GM18873 (cell line): ENCODE data around the gene HELZ2.

Source experiments
- ATAC-seq: cut with Tn5 transposase; IDR thresholded peaks from one replicate; pipeline ENCODE4 v1.9.1; 2021; ENCODE audit warnings: mild to moderate bottlenecking, moderate library complexity, moderate number of reproducible peaks; ENCODE audit not compliant: unreplicated experiment, low FRiP score

HELZ2 gene

GRCh38 chr20:63539441-63540370 lies 34.3 kb downstream of the HELZ2 start:
- ATAC-seq = no peak

DNA sequence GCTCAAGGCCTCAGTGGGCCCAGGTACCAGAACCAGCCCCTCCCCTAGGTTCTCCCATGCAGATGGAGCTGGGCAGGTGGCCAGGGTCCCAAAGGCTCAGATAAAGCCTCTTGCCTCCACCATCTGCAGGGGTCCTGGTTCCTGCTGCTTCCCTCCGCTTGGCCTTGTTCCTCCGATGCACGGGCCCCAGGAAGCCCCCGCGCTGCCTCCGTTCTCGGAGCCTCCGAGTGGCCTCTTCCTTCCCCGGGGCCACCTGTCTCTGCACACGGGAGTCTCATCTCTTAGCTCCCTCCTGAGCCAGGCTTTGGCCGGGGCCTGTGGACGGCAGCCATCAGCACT lies 35.0 kb downstream of the HELZ2 start:
- ATAC-seq = no peak

DNA sequence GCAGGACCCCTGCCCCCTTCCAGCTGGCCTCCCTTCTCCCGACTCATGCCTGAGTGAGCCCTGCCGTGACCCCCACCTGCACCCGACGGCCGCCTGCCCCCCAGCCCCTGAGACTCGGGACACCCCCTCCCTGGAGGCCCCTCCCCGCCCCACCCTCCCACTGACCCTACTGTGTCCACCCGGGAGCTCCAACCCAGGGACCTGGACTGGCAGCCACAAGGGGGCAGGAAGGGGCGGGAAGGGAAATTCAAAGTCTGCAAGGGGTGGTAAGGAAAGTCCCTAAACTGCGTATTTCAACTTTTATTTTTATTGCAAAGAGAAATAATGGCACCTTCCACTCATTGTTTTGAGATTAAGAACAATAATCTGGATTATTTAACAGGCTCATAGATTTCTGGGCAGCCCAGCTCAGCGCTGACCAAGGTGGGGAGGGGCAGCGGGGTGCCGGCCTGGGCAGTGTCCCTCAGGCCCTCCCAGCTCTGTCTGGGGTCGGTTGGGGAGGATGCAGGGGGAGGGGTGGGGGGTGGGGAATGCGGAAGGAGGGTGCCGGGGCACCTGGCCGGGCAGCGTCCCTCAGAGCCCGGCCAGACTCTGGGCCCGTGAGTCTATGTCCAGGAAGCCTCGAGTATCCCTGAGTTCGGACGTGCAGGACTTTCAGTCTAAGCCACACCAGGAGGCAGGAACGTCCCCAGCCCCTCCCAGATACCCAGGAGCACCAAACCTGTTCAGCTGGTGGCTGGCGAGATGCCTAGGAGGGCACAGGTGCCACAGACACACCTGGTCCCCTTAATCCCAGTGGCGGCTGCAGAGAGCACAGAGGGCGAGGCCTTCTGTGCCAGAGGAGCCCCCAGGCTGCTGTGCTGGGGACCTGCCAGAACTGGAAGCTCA lies 35.6 kb downstream of the HELZ2 start:
- no peak for ATAC-seq

DNA sequence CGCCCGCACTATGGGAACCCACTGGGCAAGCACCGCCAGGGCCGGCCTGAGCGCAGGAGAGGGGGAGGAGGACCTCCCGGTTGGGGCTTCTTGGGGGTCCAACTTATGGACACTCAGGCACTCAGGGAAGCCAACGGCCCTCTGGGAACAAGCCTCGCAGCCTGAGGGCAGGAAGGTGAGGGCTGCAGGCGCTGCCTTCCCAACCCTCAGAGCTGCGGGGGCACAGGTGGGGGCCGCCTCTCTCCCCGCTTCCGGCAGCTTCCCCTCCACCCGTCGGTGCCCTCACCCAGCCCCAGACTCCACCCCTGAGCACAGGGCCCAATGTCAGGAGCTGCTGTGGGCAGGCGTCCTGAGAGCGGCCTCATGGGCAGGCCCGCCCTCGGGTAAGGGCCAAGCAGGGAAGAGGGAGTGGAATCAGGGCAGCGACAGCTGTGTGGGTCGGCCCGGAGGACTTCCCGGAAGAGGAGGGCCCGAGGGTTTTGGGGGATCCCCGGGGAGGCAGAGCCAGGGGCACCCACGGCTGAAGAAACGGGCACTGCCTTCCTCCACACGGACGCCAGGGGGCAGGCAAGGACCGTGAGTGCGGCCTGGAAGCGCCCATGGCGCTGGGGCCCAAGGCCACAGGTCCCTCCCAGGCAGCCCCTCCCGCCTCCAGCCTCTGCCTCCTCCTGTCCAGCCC lies 36.4 kb downstream of the HELZ2 start:
- ATAC-seq = peak; percentile 85

GRCh38 chr20:63536997-63537524 lies 37.0 kb downstream of the HELZ2 start, which contains the start of gene PTK6:
PTK6 (minus strand) TSS chr20:63537376; CDS start chr20:63537314, 62 bp downstream.
- ATAC-seq = peak; percentile 4

- ATAC-seq = no peak
These were observed 37.6 kb downstream of the HELZ2 start for GRCh38 chr20:63536241-63536977.

DNA sequence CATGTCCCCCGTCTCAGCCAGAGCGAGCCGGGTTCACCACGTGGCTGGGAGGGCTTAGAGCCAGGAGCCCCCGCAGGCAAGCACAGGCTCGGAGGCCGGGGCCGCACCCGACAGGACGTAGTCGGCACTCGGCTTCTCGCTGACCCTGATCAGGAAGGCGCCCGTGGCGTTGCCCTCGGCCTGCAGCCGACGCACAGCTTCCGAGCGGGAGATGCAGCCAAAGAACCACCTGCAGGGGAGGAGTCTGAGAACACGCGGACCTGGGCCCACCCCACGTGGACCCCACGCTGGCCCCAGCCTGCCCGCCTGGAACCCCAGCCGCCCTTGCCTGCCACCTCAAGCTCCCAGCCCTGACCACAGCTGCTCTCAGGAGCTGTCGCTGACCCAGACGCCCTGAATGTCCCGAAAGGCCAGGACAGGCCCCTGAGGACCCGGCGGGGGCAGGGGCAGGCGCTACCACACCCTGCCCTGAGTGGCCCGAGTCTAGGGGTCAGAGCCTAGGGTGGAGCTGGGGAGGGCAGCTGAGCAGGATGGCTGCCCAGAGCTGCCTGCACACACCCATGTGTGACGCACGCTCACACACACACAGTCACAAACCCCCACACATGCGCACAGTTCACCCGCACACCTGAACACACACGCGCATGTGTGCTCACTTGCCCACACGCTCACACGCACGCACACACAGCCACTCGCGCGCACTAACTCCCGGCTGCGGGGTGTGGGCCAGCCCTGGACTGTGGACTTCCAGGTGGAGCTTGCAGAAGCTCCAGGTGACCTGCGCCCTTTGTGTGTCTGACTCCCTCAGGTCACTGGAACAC lies 39.0 kb downstream of the HELZ2 start:
- ATAC-seq = no peak

DNA sequence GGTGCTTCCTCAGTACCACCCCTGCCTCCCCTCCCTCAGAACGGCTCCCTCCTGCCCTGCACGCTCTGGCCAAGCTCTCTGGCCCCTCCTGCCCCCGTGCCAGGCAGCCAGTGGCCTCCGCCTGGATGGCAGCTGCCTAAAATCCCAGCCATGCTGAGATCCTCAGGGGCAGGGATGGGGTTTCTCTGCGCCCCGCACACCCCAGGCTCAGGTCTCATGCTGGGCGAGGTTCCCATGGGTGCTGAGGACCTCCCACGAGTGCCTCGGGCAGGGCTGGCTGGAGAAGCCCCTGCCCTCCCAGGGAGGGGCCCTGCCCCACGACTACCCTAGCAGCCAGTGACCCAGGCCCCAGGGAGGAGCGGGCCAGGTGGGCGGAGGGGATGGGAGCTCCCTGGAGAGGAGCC lies 39.6 kb downstream of the HELZ2 start:
- ATAC-seq = no peak

DNA sequence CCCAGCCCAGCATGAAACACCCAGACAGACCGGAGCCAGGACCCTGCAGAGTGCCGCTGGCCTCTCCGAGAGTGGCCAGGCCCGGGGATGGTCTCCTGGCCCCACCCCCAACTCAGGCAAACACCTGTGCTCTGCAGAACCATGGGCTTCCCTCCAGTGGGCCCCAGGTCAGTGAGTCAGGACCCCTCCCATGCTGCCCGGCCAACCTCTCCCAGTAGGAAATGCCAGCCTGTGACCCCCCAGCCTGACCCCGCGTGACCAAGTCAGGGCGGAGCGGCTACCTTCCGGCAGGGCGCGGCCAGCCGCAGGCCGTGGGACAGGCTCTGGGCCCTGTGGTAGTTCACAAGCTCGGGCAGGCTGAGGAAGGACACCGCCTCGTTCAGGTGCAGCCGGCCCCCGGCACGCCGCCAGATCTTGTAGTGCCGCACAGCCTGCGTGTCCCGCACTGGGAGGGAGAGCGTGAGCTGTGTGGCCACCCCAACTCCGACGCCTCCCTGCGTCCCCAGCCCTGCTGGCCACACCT lies 40.1 kb downstream of the HELZ2 start:
- no peak for ATAC-seq

- ATAC-seq = no peak
These were observed 40.7 kb downstream of the HELZ2 start for GRCh38 chr20:63533388-63533787.

DNA sequence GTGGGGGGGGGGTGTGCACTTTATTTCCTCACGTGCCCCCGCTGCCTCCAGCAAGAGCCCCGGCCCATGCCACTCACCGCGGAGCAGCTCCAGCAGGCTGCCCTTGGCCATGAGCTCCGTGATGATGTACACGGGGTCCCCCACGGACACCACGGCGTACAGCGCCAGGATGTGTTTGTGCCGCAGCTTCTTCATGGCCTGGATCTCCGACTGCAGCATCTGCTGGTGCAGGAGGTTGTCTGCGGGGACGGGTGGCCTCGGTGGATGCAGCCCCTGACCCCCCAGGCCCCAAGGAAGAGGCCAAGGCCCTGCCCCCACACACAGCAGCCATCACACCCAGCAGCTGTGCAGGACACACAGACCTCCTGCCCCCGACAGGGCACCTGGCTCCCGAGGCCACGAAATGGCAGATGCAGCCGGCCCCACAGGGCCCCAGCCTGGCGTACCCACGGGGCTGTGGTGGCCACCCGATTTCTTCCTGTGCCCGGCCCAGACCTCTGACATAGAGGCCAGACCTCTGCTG lies 41.5 kb downstream of the HELZ2 start:
- ATAC-seq = no peak

DNA sequence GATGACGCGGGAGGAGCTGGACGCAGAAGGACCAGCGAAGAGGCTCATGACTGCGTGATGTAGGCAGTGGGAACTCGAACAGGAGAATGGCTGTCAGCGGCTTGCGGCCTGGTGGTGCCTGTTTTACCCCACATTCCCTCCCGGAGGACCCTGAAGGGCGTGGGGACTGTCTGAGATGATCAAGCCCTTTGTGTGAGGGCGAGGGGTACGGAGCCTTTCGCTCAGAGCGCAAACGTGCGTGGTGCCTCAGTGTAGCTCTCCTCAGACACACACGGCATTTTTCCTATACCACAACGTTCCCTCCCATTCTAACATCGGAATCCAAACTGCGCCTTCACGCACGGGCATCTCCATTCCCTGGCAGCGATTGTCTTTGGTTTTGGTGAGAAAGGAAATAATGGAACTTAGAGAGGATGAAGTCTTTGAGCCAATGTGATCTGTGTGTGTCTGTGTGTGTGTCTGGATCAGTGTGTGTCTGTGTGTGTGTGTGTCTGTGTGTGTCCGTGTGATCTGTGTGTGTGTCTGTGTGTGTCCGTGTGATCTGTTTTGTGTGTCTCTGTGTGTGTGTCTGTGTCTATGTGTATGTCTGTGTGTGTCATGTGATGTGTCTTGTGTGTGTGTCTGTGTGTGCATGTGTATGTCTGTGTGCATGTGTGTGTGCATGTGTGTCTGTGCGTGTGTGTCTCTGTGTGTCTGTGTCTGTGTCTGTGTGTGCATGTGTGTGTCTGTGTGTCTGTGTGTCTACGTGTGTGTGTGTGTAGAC lies 42.2 kb downstream of the HELZ2 start:
- no peak for ATAC-seq

- no peak for ATAC-seq
These were observed 43.3 kb downstream of the HELZ2 start for GRCh38 chr20:63530788-63531160.

GRCh38 chr20:63529861-63530787 lies 43.9 kb downstream of the HELZ2 start:
- no peak for ATAC-seq

DNA sequence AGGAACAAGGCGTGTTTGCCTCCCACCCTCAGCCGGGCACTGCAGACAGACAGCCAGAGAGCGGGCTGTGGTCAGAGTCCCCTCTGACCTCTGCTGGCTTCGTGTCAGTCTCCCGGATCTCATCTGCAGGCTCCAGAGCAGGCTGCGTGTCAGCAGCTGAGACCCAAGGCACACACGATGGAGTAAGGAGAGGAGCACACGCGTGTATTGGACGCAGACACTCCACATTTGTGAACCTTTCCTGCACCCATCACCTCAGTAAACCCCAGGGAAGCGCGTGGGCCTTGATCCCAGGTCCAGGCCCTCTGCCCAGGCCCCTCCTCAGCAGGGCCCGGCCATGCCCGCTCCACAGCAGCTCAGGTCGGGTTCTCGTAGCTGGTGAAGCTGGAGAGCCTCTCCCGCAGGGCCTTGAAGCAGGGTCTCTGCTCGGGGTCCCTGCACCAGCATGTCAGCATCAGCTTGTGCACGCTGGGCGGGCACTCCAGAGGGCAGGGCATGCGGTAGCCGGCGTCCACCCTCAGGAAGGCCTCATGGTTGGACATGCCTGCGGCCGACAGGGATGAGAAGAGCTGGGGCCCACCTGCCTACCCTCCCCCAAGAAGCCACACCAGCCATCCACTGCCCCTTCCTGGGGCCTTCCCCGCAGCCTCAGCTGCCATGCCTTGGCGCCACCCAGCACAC lies 44.7 kb downstream of the HELZ2 start:
- no peak for ATAC-seq

DNA sequence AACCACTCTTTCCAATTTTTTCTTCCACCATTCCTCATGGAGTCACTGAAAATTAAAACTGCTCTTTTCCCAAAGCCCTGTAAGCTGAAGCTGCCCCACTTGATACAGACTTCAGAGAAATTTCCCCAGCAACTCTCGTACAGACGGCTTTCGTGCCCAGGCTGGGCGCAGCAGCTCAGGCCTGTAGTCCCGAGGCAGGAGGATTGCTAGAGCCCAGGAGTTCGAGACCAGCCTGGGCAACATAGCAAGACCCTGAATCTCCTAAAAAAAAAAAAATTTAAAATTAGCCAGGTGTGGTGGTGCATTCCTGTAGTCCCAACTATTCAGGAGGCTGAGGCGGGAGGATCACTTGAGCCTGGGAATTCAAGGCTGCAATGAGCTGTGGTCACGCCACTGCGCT lies 46.9 kb downstream of the HELZ2 start:
- ATAC-seq = no peak
